Measurements from ENCODE around the gene CLNK. TPM values are rescaled to one million over a fixed set of nuclear protein-coding genes. Genes with fewer than 3 reads are reported as not detected.

Gene CLNK
- total RNA-seq, 1 experiment from 2014 or later: not detected

DNA sequence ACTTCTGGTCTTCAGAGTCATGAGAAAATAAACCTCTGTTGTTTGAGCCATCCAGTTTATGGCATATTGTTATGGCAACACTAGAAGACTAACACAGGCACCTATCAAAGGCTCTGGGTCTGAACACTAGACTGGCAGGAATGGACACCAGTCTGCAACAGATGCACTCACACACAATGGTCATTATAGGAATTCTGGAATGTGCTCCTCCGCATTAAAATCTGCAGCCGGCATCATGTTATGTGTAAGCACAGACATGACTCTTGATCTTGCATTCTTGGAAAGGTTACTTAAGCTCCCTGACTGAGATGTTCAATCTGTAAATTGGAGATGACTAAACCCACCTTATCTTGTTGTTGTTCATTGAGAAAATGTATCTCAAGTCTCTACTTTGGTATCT lies 115.1 kb downstream of the CLNK start:
- no peak overlapping the region for H3K18ac ChIP-seq (ENCODE audit: insufficient read length, low read depth, low read length)
- no peak overlapping the region for H4K91ac ChIP-seq (ENCODE audit: insufficient read length, low read depth, low read length)
- H3K4me3 Mint-ChIP-seq: no peak overlapping the region
- TF ChIP-seq, protein P1, sequence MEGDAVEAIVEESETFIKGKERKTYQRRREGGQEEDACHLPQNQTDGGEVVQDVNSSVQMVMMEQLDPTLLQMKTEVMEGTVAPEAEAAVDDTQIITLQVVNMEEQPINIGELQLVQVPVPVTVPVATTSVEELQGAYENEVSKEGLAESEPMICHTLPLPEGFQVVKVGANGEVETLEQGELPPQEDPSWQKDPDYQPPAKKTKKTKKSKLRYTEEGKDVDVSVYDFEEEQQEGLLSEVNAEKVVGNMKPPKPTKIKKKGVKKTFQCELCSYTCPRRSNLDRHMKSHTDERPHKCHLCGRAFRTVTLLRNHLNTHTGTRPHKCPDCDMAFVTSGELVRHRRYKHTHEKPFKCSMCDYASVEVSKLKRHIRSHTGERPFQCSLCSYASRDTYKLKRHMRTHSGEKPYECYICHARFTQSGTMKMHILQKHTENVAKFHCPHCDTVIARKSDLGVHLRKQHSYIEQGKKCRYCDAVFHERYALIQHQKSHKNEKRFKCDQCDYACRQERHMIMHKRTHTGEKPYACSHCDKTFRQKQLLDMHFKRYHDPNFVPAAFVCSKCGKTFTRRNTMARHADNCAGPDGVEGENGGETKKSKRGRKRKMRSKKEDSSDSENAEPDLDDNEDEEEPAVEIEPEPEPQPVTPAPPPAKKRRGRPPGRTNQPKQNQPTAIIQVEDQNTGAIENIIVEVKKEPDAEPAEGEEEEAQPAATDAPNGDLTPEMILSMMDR (conservative IDR thresholded peaks at IDR 0.05): no peak
- H2BK15ac ChIP-seq (ENCODE audit: low read depth, low read length): no peak overlapping the region
- H3K4ac ChIP-seq (ENCODE audit: low read depth, low read length): no peak overlapping the region
- no peak overlapping the region for H3K4me2 ChIP-seq (ENCODE audit: insufficient read depth, insufficient read length, low read length)
- H2BK12ac ChIP-seq (ENCODE audit: insufficient read length, low read depth, low read length): no peak overlapping the region
- no peak overlapping the region for H2BK120ac ChIP-seq (ENCODE audit: low read depth, low read length, poor library complexity, severe bottlenecking)
- H3K27me3 ChIP-seq (ENCODE audit: insufficient read depth, low read length): no peaks in the 10 kb centered on the region
- no peaks in the 10 kb centered on the region for H3K79me1 ChIP-seq (ENCODE audit: insufficient read depth, low read depth, low read length, poor library complexity, severe bottlenecking)
- no peaks in the 10 kb centered on the region for H4K20me1 ChIP-seq (ENCODE audit: control insufficient read depth, insufficient read depth, insufficient read length)
- H3K23ac ChIP-seq (ENCODE audit: insufficient read length, low read depth, low read length): no peak overlapping the region
- no peaks in the 10 kb centered on the region for H3K9me3 Mint-ChIP-seq
- H3K9ac ChIP-seq (ENCODE audit: extremely low read depth, insufficient read length, low read length): no peak overlapping the region
- no peak overlapping the region for H3K27ac Mint-ChIP-seq
- H2BK20ac ChIP-seq (ENCODE audit: low read depth, low read length, poor library complexity, severe bottlenecking): no peak overlapping the region
- no peak overlapping the region for H3K56ac ChIP-seq (ENCODE audit: insufficient read length, low read depth, low read length)
- no peak overlapping the region for H3K27ac ChIP-seq (ENCODE audit: insufficient read length, low read depth, low read length)
- H2AK5ac ChIP-seq (ENCODE audit: insufficient read length, low read length): no peak overlapping the region
- WGBS (ENCODE audit: extremely low coverage, insufficient read length, low lambda C conversion rate): no CpG with 5 or more reads among the region's 2 CpGs
- no peak overlapping the region for H3T11ph ChIP-seq (ENCODE audit: low read length)
- H3K4me1 Mint-ChIP-seq: peaks cover 15% of the 10 kb centered on the region in 2 experiments
- no peak overlapping the region for H4K5ac ChIP-seq (ENCODE audit: insufficient read length, low read depth, low read length)
- H4K8ac ChIP-seq (replicated peaks; ENCODE audit: insufficient read length, low read depth, low read length): no peak overlapping the region
- peaks cover 6% of the 10 kb centered on the region for H3K27me3 Mint-ChIP-seq (ENCODE audit: low read depth)
- no peak for DNase-seq
- H3K4me1 ChIP-seq (ENCODE audit: insufficient read depth, low read length): peaks cover 3% of the 10 kb centered on the region; the same call in 1 of the 2 replicates
- H3K36me3 Mint-ChIP-seq (ENCODE audit: insufficient read depth in 1 of 3, low read depth in 3 of 3): no peaks in the 10 kb centered on the region
- no peak overlapping the region for H3K14ac ChIP-seq (ENCODE audit: insufficient read depth, low read length)
- H3K9me3 ChIP-seq (ENCODE audit: control insufficient read depth, low read depth, low read length): no peaks in the 10 kb centered on the region
- no peak overlapping the region for H2BK5ac ChIP-seq (ENCODE audit: insufficient read length, low read length)
- H3K79me2 ChIP-seq (ENCODE audit: insufficient read depth, low read length): no peaks in the 10 kb centered on the region
- no peak overlapping the region for H2AFZ ChIP-seq (ENCODE audit: low read length)
- no peaks in the 10 kb centered on the region for H3K23me2 ChIP-seq (ENCODE audit: insufficient read length, low read depth, low read length, poor library complexity, severe bottlenecking)

Data from H9 (cell line).